SK-N-SH treated with all-trans-retinoic acid at 6 μM for 48 hours (cell line): ENCODE measurements around the gene SLC6A7.

Experiments used
- BACH2 ChIP-seq: fragments of 250-450 bp; sonication (Bioruptor Pico); IDR thresholded peaks from 2 replicates; pipeline ENCODE4 v1.9.0; 2021; ENCODE audit warnings: mild to moderate bottlenecking, borderline replicate concordance
- RARB ChIP-seq: fragments of 250-450 bp; sonication (Bioruptor Pico); IDR thresholded peaks from 2 replicates; pipeline ENCODE4 v1.8.0; 2021; ENCODE audit warnings: mild to moderate bottlenecking, moderate library complexity
- ZFP3 ChIP-seq: fragments of 250-450 bp; sonication (Bioruptor Pico); IDR thresholded peaks from 2 replicates; pipeline ENCODE4 v1.5.0; 2020; ENCODE audit warnings: mild to moderate bottlenecking, moderate library complexity

DNA sequence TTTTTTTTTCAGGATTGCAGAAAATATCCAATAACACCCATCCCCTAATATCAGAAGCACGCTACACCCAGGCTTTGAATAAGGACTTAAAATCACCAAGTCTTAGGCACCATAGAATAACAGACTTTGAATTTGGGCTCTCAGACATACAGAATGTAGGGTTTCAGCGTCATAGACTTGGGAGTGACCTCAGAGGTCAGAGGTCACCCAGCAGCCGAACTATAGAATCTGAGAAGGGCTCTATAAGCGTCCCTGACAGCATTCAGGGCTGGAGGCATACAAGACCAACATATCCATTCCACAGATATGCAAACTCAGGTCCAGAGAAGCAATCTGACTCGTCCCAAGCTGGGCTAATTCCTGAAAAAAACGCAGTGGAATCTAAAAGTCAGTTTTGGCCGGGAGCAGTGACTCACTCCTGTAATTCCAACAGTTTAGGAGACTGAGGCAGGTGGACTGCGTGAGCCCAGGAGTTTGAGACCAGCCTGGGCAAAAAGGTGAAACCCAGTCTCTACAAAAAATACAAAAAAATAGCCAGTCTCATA is 34.7 kb downstream of the SLC6A7 start:
- TF ChIP-seq RARB: no peak
- TF ChIP-seq BACH2 (CRISPR knock-in tag): no peak
- TF ChIP-seq ZFP3 (CRISPR knock-in tag): no peak
